Neutrophil (primary cell): ENCODE results near the gene SEC61A2.

ENCODE experiments used
- H3K27ac ChIP-seq: fragments of 200-600 bp; sonication (generic); 2 replicates; pipeline ENCODE4 v1.5.1; 2016; ENCODE audit warnings: mild to moderate bottlenecking, moderate library complexity
- H3K27me3 ChIP-seq: fragments of 200-600 bp; sonication (generic); 2 replicates; pipeline ENCODE4 v1.6.0; 2016; ENCODE audit warnings: mild to moderate bottlenecking
- H3K36me3 ChIP-seq: fragments of 200-600 bp; sonication (generic); 2 replicates; pipeline ENCODE4 v1.5.1; 2017
- H3K4me1 ChIP-seq, 2 experiments: fragments of 200-600 bp in 1 of 2; sonication (generic) in 1 of 2; 1 replicate in 1 of 2; 2 replicates in 1 of 2; pipeline versions ENCODE4 v1.5.1 to v1.6.1; 2013 to 2016; ENCODE audit warnings: low read depth in 1 of 2, low read length in 1 of 2, mild to moderate bottlenecking in 1 of 2, moderate library complexity in 1 of 2; ENCODE audit not compliant: control insufficient read depth in 1 of 2, insufficient read depth in 1 of 2
- H3K4me3 ChIP-seq, 2 experiments: fragments of 200-600 bp in 1 of 2; sonication (generic) in 1 of 2; 1 replicate in 1 of 2; 2 replicates in 1 of 2; pipeline ENCODE4 v1.5.1; 2013 to 2016; ENCODE audit warnings: low read depth in 1 of 2, low read length in 1 of 2, mild to moderate bottlenecking in 1 of 2, moderate library complexity in 1 of 2
- H3K9me3 ChIP-seq: fragments of 200-600 bp; sonication (generic); 2 replicates; pipeline ENCODE4 v1.5.1; 2016
- CTCF ChIP-seq: fragments of 200-600 bp; sonication (generic); IDR thresholded peaks from 2 replicates; pipeline ENCODE4 v1.5.1; 2016; ENCODE audit warnings: antibody characterized with exemption

SEC61A2 gene

GRCh38 chr10:12200850-12201249 is 71.4 kb downstream of the SEC61A2 start:
- TF ChIP-seq CTCF: no peak
- H3K4me1 ChIP-seq: peaks cover 41 to 48% of the 10 kb centered on the region in 2 experiments
- peaks cover 29% of the 10 kb centered on the region for H3K36me3 ChIP-seq
- H3K4me3 ChIP-seq: no peak overlapping the region
- H3K9me3 ChIP-seq: no peaks in the 10 kb centered on the region
- no peaks in the 10 kb centered on the region for H3K27me3 ChIP-seq
- H3K27ac ChIP-seq: peak overlapping the region; percentile 38

- H3K4me3 ChIP-seq: no peak overlapping the region
- TF ChIP-seq CTCF: no peak
- H3K36me3 ChIP-seq: peaks cover 29% of the 10 kb centered on the region
- H3K27ac ChIP-seq: peak overlapping the region; percentile 38
- no peaks in the 10 kb centered on the region for H3K9me3 ChIP-seq
- H3K27me3 ChIP-seq: no peaks in the 10 kb centered on the region
- peaks cover 40 to 44% of the 10 kb centered on the region in 2 experiments for H3K4me1 ChIP-seq
Measured at GRCh38 chr10:12201543-12201942, 72.1 kb downstream of the SEC61A2 start.

- Histone ChIP-seq H3K9me3 (no peaks in the 10 kb centered on the region), H3K36me3 (peaks cover 29% of the 10 kb centered on the region), H3K4me1 (peaks cover 33 to 38% of the 10 kb centered on the region in 2 experiments), H3K27me3 (no peaks in the 10 kb centered on the region), H3K4me3 (no peak overlapping the region), H3K27ac (no peak overlapping the region)
- no peak for TF ChIP-seq CTCF
Measured at GRCh38 chr10:12202226-12202625, 72.7 kb downstream of the SEC61A2 start.

GRCh38 chr10:12205082-12205481 is 75.6 kb downstream of the SEC61A2 start:
- H3K27ac ChIP-seq: no peak overlapping the region
- no peaks in the 10 kb centered on the region for H3K27me3 ChIP-seq
- H3K4me3 ChIP-seq: no peak overlapping the region
- no peak for TF ChIP-seq CTCF
- no peaks in the 10 kb centered on the region for H3K9me3 ChIP-seq
- peaks cover 10 to 14% of the 10 kb centered on the region in 2 experiments for H3K4me1 ChIP-seq
- H3K36me3 ChIP-seq: peaks cover 44% of the 10 kb centered on the region

- Histone ChIP-seq H3K4me3 (no peak overlapping the region), H3K4me1 (no peaks in the 10 kb centered on the region), H3K27me3 (no peaks in the 10 kb centered on the region), H3K9me3 (no peaks in the 10 kb centered on the region), H3K27ac (no peak overlapping the region), H3K36me3 (peaks cover 51% of the 10 kb centered on the region)
- no peak for TF ChIP-seq CTCF
Measured at GRCh38 chr10:12207114-12207513, 77.6 kb downstream of the SEC61A2 start.

- Histone ChIP-seq H3K36me3 (peaks cover 46% of the 10 kb centered on the region), H3K27me3 (no peaks in the 10 kb centered on the region), H3K4me3 (no peak overlapping the region), H3K9me3 (no peaks in the 10 kb centered on the region), H3K27ac (no peak overlapping the region), H3K4me1 (no peaks in the 10 kb centered on the region)
- TF ChIP-seq CTCF: no peak
Measured at GRCh38 chr10:12208460-12208859, 79.0 kb downstream of the SEC61A2 start.
